IPS-20b (cell line): Measurements from ENCODE around the gene NFIA.

Experiments
- H3K27ac ChIP-seq: one replicate; pipeline ENCODE4 v1.5.1; 2013; ENCODE audit warnings: low read length
- H3K27me3 ChIP-seq: 2 replicates; pipeline ENCODE4 v1.6.1; 2013; ENCODE audit warnings: mild to moderate bottlenecking, low read length, inconsistent platforms; ENCODE audit not compliant: insufficient read depth
- H3K36me3 ChIP-seq: 2 replicates; pipeline ENCODE4 v1.6.1; 2013; ENCODE audit warnings: low read depth, mild to moderate bottlenecking, inconsistent platforms, low read length, moderate library complexity; ENCODE audit not compliant: insufficient read depth
- H3K4me1 ChIP-seq: 2 replicates; pipeline ENCODE4 v1.6.1; 2013; ENCODE audit warnings: mild to moderate bottlenecking, control low read depth, inconsistent platforms, low read length, moderate library complexity; ENCODE audit not compliant: insufficient read depth
- H3K4me3 ChIP-seq: 2 replicates; pipeline ENCODE4 v1.5.1; 2013; ENCODE audit warnings: mild to moderate bottlenecking, low read length, inconsistent platforms
- H3K9ac ChIP-seq: 2 replicates; pipeline ENCODE4 v1.6.1; 2013; ENCODE audit warnings: low read depth, mild to moderate bottlenecking, inconsistent platforms, low read length, moderate library complexity
- H3K9me3 ChIP-seq: 2 replicates; pipeline ENCODE4 v1.6.1; 2013; ENCODE audit warnings: mild to moderate bottlenecking, low read depth, low read length, inconsistent platforms; ENCODE audit not compliant: insufficient read depth

Gene NFIA

DNA sequence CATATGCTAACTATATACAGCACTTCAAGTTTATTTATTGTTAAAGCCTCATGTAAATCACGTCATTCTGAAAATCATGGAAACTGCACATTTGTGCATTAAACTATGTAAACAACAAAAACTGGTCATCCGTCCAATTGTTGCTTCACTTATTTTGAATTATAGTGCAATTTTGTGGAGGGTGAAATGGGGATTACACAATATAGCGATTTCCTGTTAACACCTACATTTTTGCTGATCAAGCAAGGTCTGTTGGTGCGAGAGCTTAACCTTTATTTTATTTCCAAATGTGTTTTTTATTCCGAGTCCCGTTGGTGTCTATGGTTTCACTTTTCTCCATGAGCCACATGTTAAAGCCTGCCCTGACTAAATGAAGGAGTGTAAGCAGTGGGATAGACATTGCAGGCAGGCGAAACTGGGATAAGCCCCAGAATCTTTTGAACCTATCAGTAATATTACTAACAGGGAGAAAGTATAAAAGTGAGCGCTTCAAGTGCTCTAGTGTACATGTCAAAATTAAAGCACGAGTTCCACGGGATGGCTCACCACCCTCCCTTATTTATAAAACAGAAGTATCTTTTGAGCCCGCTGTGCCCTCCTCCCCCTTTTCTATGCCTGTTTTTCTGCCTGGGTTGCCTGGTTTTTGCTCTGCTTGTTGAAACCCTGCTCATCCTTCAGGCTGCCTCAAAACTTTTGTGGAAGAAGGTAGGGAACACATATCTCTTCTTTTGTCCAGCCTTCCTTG is 120.7 kb downstream of the NFIA start:
- no peak overlapping the region for H3K9ac ChIP-seq

DNA sequence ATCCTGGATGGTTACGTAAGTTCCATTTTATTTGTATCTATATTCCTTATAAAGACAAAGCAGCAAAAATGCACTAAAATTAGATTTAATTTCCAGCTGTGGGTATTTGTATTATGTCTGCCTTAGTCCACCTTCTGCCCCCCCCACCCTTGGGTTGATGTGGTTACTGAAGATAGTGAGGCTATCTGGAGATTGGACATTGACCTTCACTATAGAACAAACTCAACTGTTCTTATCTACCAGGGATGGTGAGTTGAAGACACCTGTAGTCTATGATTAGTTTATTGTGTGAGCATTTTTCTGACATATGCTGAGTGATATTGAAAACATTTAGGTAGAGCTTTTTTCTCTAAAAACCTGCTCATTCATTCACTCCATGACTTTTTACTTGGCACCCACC is 122.2 kb downstream of the NFIA start:
- Histone ChIP-seq H3K27me3 (no peaks in the 10 kb centered on the region), H3K4me3 (no peak overlapping the region), H3K9ac (no peak overlapping the region), H3K36me3 (no peaks in the 10 kb centered on the region), H3K4me1 (no peaks in the 10 kb centered on the region; the same call in 1 of the 2 replicates), H3K27ac (no peak overlapping the region), H3K9me3 (no peaks in the 10 kb centered on the region)

More for the DNA sequence above, 120.7 kb downstream of the NFIA start:
- Histone ChIP-seq H3K4me1 (peaks cover 3% of the 10 kb centered on the region; the same call in 1 of the 2 replicates), H3K4me3 (no peak overlapping the region), H3K36me3 (no peaks in the 10 kb centered on the region), H3K27ac (no peak overlapping the region), H3K9me3 (no peaks in the 10 kb centered on the region), H3K27me3 (no peaks in the 10 kb centered on the region)

DNA sequence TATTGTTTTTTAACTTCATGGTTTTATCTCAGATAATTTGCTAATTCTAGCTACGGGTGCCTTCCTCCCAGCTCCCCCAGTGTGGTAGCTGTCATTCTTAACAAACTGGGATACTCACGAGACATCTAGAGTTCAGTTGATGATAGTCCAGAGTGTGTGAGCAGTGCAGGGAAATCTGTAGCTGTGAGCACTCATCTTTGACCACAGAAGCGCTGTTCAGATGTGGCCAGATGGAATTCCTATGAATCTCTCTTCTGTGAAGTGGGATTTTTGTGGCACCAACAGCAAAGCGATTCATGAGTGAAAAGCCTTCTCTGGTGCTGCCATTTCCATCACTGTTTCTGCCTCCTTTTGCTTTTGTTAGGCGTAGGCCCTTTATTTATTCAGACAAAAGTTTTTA is 125.1 kb downstream of the NFIA start:
- H3K27me3 ChIP-seq: no peaks in the 10 kb centered on the region
- no peaks in the 10 kb centered on the region for H3K36me3 ChIP-seq
- no peak overlapping the region for H3K9ac ChIP-seq
- H3K4me1 ChIP-seq: no peaks in the 10 kb centered on the region; the same call in 1 of the 2 replicates
- no peaks in the 10 kb centered on the region for H3K9me3 ChIP-seq
- H3K27ac ChIP-seq: no peak overlapping the region
- no peak overlapping the region for H3K4me3 ChIP-seq

DNA sequence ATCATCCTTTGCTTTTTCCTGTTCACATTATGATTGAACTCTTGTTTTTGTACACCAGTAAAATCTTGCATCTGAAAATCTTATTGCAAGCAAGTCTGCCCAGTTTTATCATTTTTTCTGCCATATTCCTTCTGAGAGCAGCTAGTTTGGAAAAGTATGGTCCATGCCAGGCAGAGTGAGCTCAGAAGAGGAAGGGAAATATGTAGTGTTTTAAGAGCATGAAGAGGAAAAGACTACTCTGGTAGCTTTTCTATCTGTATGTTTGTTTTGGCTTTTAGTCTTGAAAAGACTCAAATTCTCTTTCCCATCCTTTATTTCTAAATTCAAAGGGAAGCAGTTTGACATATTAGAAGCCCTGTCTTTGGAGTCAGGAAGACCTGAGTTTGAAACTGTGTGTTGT is 125.8 kb downstream of the NFIA start:
- H3K4me3 ChIP-seq: no peak overlapping the region
- H3K9ac ChIP-seq: no peak overlapping the region
- no peaks in the 10 kb centered on the region for H3K27me3 ChIP-seq
- H3K4me1 ChIP-seq: no peaks in the 10 kb centered on the region; the same call in 1 of the 2 replicates
- no peaks in the 10 kb centered on the region for H3K36me3 ChIP-seq
- no peaks in the 10 kb centered on the region for H3K9me3 ChIP-seq
- H3K27ac ChIP-seq: no peak overlapping the region

DNA sequence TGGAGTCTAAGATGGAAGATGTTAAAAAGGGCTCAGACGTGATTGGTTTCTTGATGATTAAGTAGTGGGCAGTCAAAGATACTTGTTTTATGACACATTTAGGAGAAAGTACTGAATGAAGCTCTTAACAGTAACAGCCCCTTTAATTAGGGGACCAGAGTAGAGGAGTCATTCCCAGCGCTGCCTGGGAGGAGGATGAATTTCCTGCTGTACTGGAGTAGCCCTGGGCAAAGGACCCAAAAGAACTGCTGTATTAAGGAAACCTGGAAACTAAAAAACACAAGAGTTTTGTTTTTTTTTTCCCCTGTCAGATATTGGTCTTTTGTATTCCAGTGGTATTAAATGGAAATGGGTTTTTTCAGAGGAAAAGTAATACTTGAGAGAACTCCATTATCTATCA is 126.5 kb downstream of the NFIA start:
- Histone ChIP-seq H3K9ac (no peak overlapping the region), H3K36me3 (no peaks in the 10 kb centered on the region), H3K27me3 (no peaks in the 10 kb centered on the region), H3K4me3 (no peak overlapping the region), H3K9me3 (no peaks in the 10 kb centered on the region), H3K4me1 (no peaks in the 10 kb centered on the region; the same call in 1 of the 2 replicates), H3K27ac (no peak overlapping the region)

DNA sequence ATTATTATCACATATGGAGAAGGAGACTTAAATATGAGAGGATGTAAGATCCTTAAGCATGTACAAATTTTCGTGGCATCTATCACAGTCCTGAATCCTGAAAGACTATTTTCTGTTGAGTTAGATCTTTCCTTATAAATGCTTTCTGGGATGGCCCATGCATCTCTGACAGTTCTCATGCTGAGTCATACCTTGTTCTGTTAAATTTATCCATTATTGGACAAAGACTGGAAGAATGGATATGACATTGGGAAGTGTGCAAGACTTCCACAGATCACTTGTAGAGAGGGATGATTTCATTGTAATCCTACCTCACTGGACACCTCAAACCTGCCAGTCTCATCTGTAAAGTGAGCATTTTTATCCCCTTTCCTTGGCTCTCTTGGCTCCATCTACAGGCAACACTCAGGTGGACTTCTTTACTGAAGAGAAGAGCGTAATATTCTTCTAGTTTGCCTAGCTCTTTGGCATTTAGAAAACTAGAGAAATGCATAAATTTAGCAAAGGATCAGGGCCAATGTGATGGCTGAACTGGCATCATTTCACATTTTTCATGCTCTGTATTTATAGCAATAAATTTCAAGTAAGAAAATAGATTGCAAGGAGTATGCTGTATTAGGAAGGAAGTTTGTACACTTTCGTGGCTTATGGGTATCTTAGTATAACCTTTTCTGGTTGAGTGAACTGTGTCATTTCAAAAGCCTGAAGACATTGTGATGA is 128.2 kb downstream of the NFIA start:
- Histone ChIP-seq H3K4me3 (no peak overlapping the region), H3K9me3 (no peaks in the 10 kb centered on the region), H3K27me3 (no peaks in the 10 kb centered on the region), H3K36me3 (no peaks in the 10 kb centered on the region), H3K9ac (no peak overlapping the region), H3K4me1 (no peaks in the 10 kb centered on the region; the same call in 1 of the 2 replicates), H3K27ac (no peak overlapping the region)

DNA sequence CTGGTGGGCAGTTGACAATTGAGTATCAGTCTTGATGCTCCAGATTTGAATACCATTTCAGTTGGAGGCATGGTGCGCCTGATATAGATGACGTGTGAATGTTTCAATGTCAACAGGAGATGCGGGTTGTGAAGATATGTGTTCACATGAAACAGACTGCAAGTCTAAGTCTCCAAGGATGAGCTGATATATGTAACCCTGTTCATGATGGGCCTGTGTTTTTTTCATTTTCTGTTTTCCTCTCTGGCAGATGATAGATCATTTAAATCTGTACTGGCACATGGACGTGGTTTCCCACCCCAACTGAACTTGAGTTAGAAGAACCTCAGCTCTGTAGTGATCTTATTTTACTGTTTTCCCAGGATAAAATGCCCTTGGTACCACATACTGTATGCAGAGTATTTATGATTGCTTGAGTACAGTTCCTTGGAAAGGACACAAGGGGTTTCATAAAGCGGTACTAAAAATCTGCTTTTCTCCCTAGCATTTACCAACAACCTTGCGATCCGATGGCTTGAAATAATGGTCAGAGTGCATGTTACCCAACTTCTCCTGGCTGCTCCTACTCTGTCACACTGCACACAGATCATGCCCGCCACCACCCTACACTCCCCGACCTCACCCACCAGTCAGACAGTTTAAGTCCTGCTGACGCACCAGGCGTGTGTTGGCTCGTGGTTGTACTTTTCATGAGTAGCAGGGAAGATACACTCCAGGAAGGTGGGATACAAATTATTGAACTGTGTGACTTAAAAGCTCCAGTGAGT is 131.1 kb downstream of the NFIA start:
- Histone ChIP-seq H3K9me3 (no peaks in the 10 kb centered on the region), H3K4me1 (no peaks in the 10 kb centered on the region), H3K36me3 (no peaks in the 10 kb centered on the region), H3K27me3 (no peaks in the 10 kb centered on the region), H3K4me3 (no peak overlapping the region), H3K9ac (no peak overlapping the region), H3K27ac (no peak overlapping the region)

DNA sequence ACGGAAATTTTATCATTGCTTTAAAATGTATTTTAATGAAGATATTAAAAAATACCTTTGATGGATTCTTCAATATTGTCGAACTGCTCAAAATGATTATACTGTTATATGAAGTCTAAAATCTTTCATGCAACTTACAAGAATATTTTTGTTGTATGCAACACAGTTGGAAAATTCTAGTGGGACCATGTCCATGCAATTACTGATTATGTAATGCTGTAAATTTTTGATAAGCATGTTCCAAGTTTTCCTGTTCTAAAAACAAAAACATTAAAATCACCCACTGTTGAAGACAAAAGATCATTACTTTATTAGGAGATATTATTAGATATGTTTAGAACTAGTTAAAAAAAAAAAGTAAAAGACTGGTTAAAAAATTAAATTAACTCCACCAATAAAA is 132.8 kb downstream of the NFIA start:
- Histone ChIP-seq H3K36me3 (no peaks in the 10 kb centered on the region), H3K9me3 (no peaks in the 10 kb centered on the region), H3K27me3 (no peaks in the 10 kb centered on the region), H3K4me3 (no peak overlapping the region), H3K27ac (no peak overlapping the region), H3K9ac (no peak overlapping the region), H3K4me1 (no peaks in the 10 kb centered on the region)

DNA sequence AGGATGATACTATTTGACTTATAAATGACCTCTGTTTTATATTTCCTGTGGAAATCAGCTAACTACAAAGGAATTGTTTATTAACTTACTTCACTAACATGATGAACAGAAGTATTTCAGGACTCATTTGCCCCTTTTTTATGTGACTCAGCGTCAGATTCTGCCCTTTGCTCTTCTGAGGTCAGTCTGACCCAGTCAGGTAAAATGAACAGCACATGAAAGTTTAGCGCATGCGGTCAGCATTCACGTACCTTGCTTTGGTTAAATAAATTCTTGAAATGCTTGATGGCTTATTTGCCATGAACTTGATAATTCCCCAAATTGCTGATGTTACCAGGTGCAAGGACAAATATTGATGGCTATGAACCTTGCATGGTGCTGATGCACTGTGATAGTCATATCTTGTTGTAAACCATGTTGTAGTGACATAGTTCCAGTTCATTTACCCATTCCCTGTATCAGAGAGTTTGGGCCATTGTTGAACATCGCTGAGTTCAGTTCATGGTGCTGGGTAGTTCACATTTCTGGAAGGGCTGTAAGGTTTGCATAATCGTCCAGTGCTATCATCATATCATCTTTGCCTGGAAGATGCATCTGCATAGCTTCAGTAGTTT is 133.4 kb downstream of the NFIA start:
- Histone ChIP-seq H3K4me1 (no peaks in the 10 kb centered on the region), H3K9me3 (no peaks in the 10 kb centered on the region), H3K9ac (no peak overlapping the region), H3K4me3 (no peak overlapping the region), H3K36me3 (no peaks in the 10 kb centered on the region), H3K27ac (no peak overlapping the region), H3K27me3 (no peaks in the 10 kb centered on the region)

DNA sequence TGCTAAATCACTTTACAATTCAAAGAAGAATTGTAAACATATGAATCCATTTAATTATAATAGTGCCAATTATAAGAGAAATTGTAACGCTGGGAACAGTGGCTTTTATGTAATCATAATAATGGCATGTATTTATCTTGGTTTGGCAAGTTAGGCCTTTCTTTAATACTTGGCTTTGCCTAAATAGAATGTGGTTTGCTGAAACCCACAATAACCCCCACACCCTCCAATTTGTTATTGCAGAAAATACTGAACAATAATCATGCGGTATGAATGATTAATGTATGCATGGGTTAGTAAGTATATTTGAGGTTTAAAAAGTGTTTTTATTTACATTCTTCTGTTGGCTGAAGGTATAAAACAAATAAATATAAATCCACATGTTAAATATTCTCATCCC is 138.2 kb downstream of the NFIA start:
- Histone ChIP-seq H3K36me3 (no peaks in the 10 kb centered on the region), H3K9ac (no peak overlapping the region), H3K4me1 (no peaks in the 10 kb centered on the region), H3K9me3 (no peaks in the 10 kb centered on the region), H3K4me3 (no peak overlapping the region), H3K27me3 (no peaks in the 10 kb centered on the region), H3K27ac (no peak overlapping the region)

DNA sequence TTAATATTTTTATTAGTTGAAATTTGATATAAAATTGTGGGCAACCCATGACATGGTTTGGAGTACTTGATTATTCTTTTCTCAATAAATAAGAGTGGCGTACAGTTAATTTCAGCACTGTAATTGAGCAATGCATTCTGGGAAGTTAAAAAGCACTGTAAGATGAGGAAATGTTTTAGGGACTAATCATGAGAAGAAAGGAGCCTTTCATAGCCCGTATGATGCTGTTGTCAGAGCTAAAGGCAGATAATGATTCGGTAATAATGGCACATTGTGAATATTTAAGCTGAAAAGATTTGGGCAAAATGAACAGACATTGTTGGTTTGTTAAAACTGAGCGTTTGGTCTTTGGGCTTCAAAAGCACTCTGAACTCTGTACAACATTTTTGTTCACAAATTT is 139.3 kb downstream of the NFIA start:
- Histone ChIP-seq H3K9ac (no peak overlapping the region), H3K9me3 (no peaks in the 10 kb centered on the region), H3K4me3 (no peak overlapping the region), H3K27me3 (no peaks in the 10 kb centered on the region), H3K4me1 (no peaks in the 10 kb centered on the region), H3K27ac (no peak overlapping the region), H3K36me3 (no peaks in the 10 kb centered on the region)
